ENCODE data around the gene SEC22A.

GRCh38 chr3:123297627-123297899, 95.8 kb downstream of the SEC22A start:
- TF ChIP-seq EZH2 (IDR thresholded peaks at IDR 0.05; ENCODE audit: borderline replicate concordance, insufficient read depth, low read depth, low read length, poor library complexity, severe bottlenecking) (no peak), CTCF (IDR thresholded peaks at IDR 0.05) (no peak)

Data from B cell (primary cell).